HG02852 (cell line): ENCODE measurements around the gene PNLIP.

Experiments used
- ATAC-seq: cut with Tn5 transposase; IDR thresholded peaks from one replicate; pipeline ENCODE4 v1.9.1; 2021; ENCODE audit warnings: mild to moderate bottlenecking, moderate library complexity; ENCODE audit not compliant: unreplicated experiment

The PNLIP gene

DNA sequence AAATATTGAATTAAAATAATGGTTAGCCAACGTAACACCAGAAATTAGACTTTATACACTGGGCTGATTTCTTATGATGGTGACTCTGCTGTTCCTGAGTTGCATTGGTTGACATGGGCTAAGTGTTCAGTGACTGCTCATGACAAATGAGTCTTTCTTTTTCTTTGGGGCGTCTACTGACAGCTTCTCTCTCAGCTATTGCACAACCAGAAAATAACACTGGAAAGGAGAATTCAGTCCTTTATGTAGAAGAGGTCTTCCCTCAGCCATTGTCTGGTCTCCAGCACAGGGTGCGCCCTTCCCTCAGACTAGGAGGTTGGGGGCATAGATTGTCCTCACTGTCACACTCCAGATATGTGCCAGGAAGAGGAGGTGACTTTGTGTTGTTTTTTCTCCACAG lies 21.6 kb downstream of the PNLIP start:
- ATAC-seq = no peak

DNA sequence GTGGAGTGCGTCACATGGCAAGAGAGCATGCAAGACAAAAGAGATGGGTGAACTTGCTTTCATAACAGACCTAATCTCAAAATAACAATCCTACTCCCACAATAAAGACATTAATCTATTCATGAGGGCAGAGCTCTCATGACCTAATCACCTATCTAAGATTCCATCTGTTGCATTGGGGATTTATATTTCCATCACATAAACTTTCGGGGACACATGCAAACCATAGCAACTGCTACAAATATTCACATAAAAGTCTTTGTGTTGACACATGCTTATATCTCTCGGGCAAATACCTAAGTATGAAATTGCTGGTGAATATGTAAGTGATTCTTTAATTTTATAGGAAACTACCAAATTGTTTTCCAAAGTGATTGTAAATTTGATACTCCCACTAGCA lies 29.1 kb downstream of the PNLIP start:
- no peak for ATAC-seq

DNA sequence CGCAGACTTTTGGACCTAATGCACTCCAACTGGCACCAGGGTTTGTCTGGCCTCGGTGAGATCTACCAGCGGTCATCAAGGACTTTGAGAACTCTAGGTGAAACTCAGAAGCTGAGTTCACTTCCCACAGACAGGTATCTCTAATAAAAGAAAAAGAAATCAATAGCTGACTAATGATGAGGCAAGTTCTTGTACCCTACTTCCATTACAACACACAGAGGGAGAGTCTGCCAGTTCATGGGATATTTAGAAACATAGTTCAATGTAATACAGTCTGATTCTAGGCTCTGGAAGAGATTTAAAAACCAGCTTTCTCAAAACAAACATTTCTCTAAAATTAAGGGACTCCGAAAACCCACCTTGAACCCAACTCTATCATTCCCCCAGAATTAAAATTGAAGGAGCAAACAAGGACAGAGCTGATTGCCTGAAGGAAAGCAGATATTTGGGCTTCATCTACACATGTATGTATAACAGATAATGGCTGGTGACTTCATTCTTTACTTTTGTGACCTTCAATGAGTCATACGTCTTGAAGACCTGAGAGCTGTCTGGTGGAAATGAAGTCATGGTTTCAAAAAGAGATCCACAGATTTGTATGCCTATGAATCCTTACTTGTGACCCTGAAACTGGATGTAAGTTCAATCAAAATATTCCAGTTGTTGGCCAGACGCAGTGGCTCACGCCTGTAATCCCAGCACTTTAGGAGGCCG lies 42.3 kb downstream of the PNLIP start:
- ATAC-seq = no peak

- no peak for ATAC-seq
Measured at GRCh38 chr10:116588995-116589394, 43.3 kb downstream of the PNLIP start.

DNA sequence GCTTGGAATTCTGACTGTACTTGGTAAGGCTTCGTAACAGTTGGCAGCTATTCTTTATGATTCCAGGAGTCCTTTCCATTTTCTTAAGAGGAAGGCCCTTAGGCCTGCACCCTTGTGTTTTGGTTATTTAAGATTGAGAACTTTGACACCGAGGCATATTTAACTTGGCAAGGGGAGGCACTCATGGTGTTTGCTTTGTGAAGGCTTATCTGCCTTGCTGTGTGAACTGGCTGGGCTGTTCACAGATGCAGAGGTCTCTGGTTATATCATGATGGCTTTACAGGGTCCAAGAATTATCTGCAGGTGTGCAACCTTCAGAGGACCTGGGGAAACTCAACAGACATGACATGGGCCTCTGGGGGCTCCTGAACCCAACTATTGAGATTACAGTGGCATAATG lies 44.2 kb downstream of the PNLIP start:
- ATAC-seq = no peak

- ATAC-seq = no peak
Measured at GRCh38 chr10:116590590-116591444, 45.1 kb downstream of the PNLIP start, which contains the start of gene PNLIPRP1. Gene PNLIPRP1 (plus strand): TSS chr10:116590959. CDS start chr10:116591130, 171 bp downstream.

DNA sequence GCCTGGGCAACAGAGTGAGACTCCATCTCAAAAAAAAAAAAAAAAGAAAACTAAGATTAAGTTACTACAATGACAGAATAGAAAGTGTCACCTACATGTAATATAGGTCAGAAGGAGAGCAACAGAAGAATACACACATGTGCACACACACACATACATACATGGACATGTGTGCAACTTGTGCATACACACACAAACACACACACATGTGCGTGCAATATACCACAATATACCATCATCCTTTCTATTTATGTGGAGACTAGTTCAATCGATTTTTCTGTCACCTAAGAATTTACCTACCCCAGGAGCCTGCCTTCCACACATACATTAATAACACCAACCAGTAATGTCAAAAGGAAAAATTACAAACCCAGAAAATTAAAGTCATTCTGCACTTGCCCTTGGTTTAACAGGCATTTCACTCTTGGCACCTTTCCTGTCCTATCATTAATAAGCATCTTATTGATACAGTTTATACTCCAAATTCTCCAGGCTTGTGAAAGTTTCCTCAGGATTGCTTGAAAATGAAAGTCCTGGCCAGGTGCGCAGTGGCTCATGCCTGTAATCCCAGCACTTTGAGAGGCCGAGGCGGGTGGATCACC lies 47.5 kb downstream of the PNLIP start:
- ATAC-seq = no peak

- ATAC-seq = no peak
Measured at GRCh38 chr10:116594525-116595035, 48.8 kb downstream of the PNLIP start.

GRCh38 chr10:116596062-116596461 lies 50.3 kb downstream of the PNLIP start:
- ATAC-seq = no peak

GRCh38 chr10:116597543-116597942 lies 51.8 kb downstream of the PNLIP start:
- ATAC-seq = no peak

DNA sequence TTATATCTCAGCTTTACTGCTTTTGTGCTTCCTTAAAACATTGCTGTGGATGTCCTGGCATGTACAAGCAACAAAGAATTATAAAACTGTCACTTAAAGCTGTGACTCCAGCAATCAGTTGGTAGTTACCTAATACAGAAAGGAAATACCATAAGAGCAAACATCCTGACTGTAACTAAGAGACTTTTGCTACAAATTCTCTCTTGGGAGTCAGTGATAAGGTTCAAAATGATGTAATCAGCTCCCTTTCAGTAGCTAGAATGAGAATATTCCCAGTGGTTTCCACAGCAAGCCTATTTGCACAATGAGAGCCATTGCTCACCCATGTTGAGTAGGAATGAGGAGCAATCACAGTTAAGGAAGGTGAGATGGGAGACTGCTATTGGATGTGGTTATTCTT lies 52.6 kb downstream of the PNLIP start:
- ATAC-seq = no peak

DNA sequence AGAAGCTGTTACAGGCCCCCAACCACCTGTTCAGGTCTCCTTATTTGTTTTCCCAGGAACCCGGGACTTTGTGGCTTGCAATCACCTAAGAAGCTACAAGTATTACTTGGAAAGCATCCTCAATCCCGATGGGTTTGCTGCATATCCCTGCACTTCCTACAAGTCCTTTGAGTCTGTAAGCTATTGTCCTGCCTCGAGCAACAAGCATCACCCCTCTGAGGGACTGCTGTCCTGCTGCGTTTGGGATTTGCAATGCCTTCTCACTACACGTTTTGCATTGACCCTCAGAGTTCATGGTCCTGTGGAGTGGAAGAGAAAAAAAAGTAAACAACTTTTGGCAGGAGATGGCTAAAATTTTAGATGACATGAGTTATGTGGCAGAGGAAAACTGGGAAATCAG lies 54.3 kb downstream of the PNLIP start:
- ATAC-seq = no peak

DNA sequence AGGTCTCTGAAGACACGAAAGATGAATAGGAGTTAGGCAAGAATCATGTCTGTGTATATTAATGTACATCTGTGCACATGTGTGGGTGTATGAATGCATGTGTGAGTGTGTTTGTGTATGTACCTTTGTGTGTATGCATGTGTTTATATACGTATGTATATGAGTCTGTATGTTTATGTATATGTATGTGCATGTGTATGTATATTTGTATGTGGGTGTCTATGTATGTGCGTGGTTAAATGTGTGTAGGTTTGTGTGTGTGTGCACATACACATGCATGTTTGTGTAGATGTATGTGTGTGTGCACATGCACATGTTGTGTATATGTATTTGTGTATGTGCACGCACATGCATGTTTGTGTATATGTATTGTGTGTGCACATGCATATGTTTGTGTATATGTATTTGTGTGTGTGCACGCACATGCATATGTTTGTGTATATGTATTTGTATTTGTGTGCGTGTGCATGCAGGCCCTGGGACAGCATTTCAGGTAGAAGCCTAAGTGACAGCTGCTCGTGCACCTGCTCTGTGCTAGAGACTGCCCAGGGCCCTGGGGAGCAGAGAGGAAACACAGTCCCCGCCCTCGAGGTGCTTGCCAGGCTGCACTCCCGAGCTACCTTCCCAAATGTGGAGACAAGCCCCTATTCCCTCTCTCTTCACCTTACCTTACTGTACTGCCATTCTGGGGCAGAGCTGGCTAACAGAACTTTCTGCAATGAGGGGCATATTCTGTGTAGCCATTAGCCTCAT lies 57.1 kb downstream of the PNLIP start:
- no peak for ATAC-seq

DNA sequence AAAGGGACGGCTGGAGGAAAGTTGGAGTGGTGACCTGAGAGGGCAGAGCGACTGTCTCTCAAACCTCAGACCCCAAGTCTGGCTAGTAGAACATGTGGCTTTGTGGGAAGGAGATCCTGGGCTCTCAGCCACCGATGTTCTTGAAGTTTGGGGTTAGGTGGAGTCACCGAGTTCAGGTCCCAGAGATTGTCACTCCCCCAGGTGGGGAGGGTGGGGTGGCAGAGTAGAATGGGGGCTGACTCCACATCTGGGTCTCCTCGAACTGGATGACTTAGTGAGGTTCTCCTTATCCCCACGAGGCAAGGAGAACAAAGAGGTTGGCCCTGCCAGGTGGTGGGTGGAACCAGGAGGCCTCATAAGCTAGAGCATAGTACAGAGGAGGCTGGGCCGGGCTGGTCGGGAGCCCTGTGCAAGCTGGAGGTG lies 60.3 kb downstream of the PNLIP start:
- no peak for ATAC-seq

DNA sequence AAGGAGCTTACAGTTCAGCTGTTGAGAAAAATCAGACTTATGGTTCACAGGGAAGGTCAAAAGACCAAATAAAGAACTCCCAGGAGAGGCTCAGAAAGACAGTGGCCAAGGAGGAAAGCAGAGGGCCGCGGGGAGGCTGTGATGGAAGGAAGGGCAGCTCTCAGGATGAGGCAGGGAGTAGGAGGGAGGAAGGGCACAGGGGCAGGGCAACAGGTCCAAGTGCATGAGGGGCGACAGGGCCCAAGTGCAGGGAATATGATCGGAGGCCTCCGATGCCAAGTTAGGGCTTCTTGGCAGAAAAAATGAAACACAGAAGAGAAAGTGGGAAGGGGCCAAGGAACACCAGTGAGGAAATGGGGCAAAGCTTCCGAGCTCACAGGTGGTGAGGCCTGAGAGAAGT lies 61.6 kb downstream of the PNLIP start:
- ATAC-seq = no peak

DNA sequence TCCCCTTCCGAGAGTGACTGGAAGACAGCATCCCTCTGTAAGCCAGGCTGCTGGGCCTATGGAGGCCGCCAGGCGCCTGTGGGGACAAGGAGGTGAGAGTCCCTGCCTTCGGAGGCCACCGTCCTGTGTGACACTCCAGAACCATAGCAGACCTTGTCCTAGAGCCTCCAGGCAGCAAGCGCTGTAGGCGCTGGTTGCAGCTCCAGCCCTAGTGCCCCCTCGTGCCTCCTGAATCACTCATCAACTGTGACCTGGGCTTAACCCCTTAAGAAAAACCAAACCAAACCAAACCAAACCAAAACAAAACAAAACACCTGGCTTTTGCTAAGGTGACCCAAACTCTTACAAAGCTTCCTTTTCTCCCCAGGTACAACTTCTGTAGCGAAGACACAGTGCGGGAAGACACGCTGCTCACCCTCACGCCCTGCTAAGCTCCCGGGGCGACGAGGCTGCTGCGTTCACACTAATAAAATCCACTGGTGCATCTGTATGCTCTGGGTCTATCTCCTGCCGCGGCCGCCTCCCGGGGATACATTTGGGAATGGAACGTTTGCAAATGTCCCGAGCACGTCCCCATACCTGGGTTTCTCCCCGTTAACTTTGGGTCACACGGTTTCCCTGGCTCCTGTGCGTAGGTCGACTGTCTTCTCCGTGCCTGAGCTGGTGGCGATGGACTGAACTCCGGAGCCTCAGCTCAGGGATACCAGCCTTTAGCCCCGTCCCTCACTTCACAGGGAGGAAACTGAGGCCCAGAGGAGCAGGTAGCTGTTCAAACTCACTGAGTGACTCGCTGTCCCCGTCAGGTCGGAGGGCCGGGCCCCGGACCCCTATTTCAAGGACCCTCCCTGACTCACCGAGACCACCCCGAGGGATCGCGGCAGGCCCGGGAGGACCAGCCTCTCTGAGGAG lies 63.2 kb downstream of the PNLIP start:
- ATAC-seq = no peak

DNA sequence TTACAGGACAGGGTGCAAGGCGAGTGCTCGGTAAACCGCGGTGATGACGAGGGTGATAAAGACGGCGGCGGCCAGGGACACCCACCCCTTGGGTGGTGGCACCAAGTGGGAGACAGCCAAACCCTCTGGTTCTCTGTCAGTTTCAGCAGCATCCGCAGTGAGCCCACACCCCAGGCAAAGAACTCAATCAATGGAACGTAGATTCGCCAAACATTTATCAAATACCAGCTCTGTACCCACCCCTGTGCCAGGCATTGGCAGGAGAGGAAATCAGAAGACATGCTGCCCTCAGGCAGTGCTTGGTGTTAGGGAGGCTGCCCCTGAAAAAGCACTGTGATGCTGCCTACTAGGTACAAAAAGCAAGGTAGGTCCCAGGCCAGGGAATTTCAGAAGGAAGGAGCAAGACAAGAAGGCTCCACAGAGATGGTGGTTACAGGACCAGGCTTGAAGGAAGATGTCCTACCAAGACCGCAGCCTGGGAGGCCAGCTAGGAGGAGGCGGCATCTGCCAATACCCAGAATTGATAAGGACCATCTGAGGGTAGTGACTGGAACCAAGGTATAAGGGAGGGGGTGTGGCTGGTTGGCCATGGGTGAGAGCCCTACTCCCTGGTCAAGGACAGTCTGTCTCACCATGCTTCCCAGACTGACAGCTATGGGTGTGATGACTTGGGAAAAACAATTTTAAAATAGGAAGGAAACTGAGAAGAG lies 64.9 kb downstream of the PNLIP start:
- no peak for ATAC-seq

DNA sequence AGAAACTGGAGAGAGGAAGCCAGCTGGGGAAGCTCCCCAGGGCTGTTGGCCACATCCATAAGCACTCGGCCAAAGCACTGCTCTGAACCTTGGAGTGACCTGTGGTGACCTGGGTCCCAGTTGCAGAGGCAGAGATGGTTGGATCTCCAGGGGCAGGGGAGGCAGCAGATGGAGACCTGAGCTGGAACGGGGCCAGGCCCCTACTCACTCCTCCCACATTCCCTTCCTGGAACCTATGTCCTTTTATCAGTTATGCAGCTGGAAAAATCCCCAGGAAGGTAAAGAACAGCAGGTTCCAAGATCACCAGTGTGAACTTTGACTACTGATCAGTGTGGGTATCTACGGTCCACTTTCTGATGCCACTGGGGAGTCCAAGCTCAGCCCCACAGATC lies 65.4 kb downstream of the PNLIP start:
- no peak for ATAC-seq

DNA sequence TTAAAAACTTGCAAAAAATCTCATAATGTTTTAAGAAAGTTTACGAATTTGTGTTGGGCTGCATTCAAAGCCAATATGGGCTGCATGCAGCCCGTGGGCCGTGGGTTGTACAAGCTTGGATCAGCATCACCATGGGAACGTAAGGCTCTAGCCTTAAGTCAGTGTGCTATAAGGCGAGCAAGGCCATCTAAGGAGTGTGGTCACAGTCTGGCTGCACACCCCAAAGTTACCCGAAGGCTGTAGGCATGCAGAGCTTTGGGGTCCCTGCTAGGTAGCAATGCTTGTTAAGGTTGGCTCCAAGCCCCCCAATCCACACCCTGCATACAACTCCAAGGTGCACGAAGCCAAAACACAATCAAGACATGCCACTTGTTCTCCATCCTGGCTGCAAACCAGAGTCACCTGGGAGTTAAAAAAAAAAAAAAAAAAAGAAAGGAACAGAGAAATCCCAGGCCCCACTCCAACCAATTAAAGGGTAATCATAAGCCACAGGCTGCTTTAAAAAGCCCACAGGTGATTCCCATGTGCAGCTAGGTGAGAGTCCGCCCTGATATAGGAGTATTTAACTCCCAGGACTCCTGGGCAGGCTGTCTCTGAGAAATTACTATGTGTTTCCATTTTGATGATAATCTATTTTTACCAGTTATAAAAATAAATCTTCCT lies 66.5 kb downstream of the PNLIP start:
- ATAC-seq = no peak
